Measurements from ENCODE around the gene COX15. TPM values are rescaled to one million over a fixed set of nuclear protein-coding genes. Genes with fewer than 3 reads are reported as not detected.

The COX15 gene
- total RNA-seq, 1 donor from 2014 or later, result 39.6 TPM

DNA sequence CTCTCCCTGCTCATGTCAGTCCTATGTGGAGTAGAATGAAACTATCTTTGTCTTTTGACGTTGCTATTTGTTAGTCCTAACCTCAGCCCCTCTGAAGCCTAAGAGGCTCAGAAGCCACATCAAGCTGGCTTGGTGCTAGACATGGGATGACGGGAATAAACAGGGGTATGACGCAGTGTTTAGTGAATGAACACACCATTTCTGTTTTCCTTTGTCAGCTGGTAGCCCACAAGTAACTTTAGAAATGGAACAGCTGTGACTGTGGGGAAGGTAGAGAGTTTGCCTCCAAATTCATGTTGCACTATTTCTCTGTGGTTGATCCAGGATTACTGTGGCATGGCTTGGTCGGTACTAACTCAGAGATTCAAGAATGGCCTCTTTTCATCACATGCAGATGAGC, 31.3 kb downstream of the COX15 start:
- H3K27me3 ChIP-seq (ENCODE audit: low read depth), result no peaks in the 10 kb centered on the region
- TF ChIP-seq CTCF (IDR thresholded peaks at IDR 0.05; ENCODE audit: borderline replicate concordance), result no peak
- H3K36me3 ChIP-seq, result peaks cover 88% of the 10 kb centered on the region
- H3K4me3 ChIP-seq, result no peak overlapping the region
- DNase-seq, result no peak
- intact Hi-C loops (cut with micrococcal nuclease), result no loop called here
- H3K27ac ChIP-seq (replicated peaks), result no peak overlapping the region
- no peaks in the 10 kb centered on the region for H3K4me1 ChIP-seq
- H3K9me3 ChIP-seq (replicated peaks), result no peaks in the 10 kb centered on the region

DNA sequence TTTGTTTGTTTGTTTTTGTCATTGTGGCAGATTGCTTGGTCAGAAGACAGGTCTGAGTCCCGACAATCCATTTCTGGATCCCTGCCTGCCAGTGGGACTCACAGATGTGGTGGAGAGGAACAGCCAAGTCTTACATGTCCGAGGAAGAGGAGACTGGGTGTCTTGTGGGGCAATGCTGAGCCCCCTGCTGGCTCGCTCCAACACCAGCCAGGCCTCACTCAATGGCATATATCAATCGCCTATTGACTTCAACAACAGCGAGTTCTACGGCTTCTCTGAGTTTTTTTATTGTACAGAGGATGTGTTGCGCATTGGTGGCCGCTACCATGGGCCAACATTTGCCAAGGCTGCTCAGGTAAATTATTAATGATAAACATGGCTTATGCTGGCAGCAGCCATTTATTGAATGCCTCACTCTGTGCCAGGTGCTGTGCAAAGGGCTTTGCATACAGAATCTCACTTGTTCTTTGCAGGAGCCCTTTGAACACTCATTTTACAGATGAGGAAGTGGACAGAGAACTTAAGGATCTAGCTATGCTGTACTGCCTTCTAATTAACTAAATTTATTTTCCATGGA, 33.3 kb downstream of the COX15 start:
- Histone ChIP-seq H3K4me3 (no peak overlapping the region), H3K4me1 (no peaks in the 10 kb centered on the region), H3K36me3 (peaks cover 77% of the 10 kb centered on the region), H3K27ac (replicated peaks) (no peak overlapping the region), H3K9me3 (replicated peaks) (no peaks in the 10 kb centered on the region), H3K27me3 (ENCODE audit: low read depth) (no peaks in the 10 kb centered on the region)
- no peak for TF ChIP-seq CTCF (IDR thresholded peaks at IDR 0.05; ENCODE audit: borderline replicate concordance)
- intact Hi-C loops (cut with micrococcal nuclease), result no loop called here
- no peak for DNase-seq

DNA sequence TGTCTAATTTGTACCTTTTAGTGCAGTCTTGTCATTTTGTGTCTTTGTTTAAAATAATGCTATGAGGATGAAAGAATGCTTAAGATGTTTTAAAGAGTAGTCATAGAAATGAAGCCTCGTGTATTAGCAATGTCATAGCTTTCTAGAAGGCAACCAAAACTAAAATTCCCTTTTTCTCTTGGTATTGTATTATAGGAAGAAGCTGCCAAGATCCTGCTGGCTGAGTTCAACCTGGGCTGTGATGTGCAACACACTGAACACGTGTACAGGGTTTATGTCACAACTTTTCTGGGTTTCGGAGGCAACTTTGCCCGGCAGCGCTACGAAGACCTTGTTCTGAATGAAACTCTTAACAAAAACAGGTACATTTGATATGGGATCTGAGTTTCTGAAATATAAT, 36.2 kb downstream of the COX15 start:
- Histone ChIP-seq H3K27ac (replicated peaks) (no peak overlapping the region), H3K36me3 (peaks cover 67% of the 10 kb centered on the region), H3K27me3 (ENCODE audit: low read depth) (no peaks in the 10 kb centered on the region), H3K4me3 (no peak overlapping the region), H3K4me1 (no peaks in the 10 kb centered on the region), H3K9me3 (replicated peaks) (no peaks in the 10 kb centered on the region)
- no peak for TF ChIP-seq CTCF (IDR thresholded peaks at IDR 0.05; ENCODE audit: borderline replicate concordance)
- no peak for DNase-seq
- intact Hi-C loops (cut with micrococcal nuclease), result no loop called here

DNA sequence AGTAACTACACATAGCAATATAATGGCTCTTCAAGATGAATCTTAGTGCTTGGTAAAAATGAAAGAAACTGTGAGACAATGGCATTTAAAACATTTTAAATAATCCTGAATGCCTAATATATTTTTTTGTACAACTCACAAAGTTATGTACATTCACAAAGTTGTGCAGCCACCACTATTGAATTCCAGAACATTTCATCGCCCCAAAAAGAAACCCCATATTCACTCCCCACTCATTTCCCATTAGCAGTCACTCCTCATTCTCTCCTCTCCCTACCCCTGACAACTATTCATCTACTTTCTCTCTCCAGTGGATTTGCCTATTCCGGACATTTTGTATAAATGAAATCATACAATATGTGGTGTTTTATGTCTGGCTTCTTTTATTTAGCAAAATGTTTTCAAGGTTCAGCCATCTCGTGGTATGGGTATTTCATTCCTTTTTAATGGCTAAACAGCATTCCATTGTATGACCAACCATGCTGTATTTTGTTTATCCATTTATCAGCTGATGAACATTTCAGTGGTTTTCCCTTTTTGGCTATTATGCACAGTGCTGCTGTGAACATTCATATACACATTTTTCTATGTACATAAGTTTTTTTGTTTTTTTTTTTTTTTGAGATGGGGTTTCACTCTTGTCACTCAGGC, 37.9 kb downstream of the COX15 start:
- intact Hi-C loops (cut with micrococcal nuclease), result no loop called here
- TF ChIP-seq CTCF (IDR thresholded peaks at IDR 0.05; ENCODE audit: borderline replicate concordance), result no peak
- no peak overlapping the region for H3K27ac ChIP-seq (replicated peaks)
- H3K4me3 ChIP-seq, result no peak overlapping the region
- no peaks in the 10 kb centered on the region for H3K4me1 ChIP-seq
- no peaks in the 10 kb centered on the region for H3K27me3 ChIP-seq (ENCODE audit: low read depth)
- H3K9me3 ChIP-seq (replicated peaks), result no peaks in the 10 kb centered on the region
- H3K36me3 ChIP-seq, result peaks cover 59% of the 10 kb centered on the region
- no peak for DNase-seq

DNA sequence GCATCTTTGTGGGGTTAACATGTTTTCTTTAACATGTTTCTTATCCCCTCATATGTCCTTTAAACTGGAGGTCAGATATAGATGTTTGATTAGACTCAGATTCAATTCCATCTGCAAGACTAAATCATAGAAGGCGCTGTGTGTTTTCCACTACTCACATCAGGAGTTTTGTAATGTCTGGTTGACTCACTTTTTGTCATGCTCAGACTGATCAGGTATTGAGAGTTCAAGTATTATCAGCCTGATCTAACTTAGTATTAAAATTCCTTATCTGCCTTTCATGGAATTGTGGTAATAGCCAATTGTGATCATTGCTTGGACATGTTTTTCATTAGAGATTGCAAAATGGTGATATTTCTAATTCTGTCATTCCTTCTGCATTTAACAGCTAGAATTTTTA, 42.5 kb downstream of the COX15 start:
- intact Hi-C loops (cut with micrococcal nuclease), result no loop called here

More for the DNA sequence above, 42.5 kb downstream of the COX15 start:
- Histone ChIP-seq H3K4me3 (no peak overlapping the region), H3K27me3 (ENCODE audit: low read depth) (no peaks in the 10 kb centered on the region), H3K4me1 (no peaks in the 10 kb centered on the region), H3K36me3 (peaks cover 30% of the 10 kb centered on the region), H3K9me3 (replicated peaks) (no peaks in the 10 kb centered on the region), H3K27ac (replicated peaks) (no peak overlapping the region)
- no peak for TF ChIP-seq CTCF (IDR thresholded peaks at IDR 0.05; ENCODE audit: borderline replicate concordance)
- DNase-seq, result no peak
